Measurements from ENCODE around the gene PRPSAP2. TPM values are rescaled to one million over a fixed set of nuclear protein-coding genes. Genes with fewer than 3 reads are reported as not detected.

Gene PRPSAP2
- total and polyA plus RNA-seq, 2 of the 4 experiments (the other 2 are of a cell fraction), result 22.9 to 28.1 TPM

DNA sequence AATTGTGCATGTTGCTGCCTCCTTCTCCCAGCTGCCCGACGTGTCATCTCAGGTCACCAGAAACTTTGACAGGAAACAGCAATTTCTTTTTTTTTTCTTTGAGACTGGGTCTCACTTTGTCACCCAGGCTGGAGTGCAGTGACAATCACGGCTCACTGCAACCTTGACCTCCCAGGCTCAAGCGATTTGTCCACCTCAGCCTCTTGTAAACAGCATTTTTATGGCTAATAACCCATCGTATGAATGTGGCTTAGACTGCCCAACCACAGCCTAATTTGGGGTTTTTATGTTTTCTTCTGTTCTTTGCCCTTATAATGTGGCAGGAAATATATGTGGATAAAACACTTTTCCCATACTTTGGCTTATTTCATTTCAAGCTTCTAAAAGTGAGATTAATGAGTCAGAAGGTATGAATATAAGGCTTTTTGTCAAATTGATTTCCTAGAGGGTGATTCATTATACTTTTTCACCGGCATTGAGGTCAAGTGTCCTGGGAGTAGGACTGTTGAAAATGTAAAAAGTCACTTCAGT, 63.0 kb downstream of the PRPSAP2 start:
- no TSS peak for BruUV-seq (replicated peaks)

More for the DNA sequence above, 63.0 kb downstream of the PRPSAP2 start:
- Histone ChIP-seq H2AFZ (replicated peaks; ENCODE audit: low read length, poor library complexity) (no peak overlapping the region), H2BK20ac (ENCODE audit: low read depth, low read length) (no peak overlapping the region), H3K4ac (ENCODE audit: low read depth, low read length) (no peak overlapping the region), H3K79me1 (ENCODE audit: low read depth in 1 of 2, low read length in 2 of 2) (peaks cover 11 to 33% of the 10 kb centered on the region in 2 experiments), H3K56ac (ENCODE audit: extremely low read depth, insufficient read depth, low read length) (no peak overlapping the region), H4K91ac (ENCODE audit: insufficient read depth, low read depth, low read length) (no peak overlapping the region), H4K8ac (ENCODE audit: low read depth in 2 of 2, low read length in 2 of 2) (no peak overlapping the region), H3K23ac (ENCODE audit: low read depth, low read length) (no peak overlapping the region), H3K9ac (ENCODE audit: low read depth, low read length) (no peak overlapping the region), H3K14ac (replicated peaks; ENCODE audit: low read depth, low read length) (no peak overlapping the region), H2AK5ac (ENCODE audit: low read depth, low read length) (no peak overlapping the region), H3K27me3 (ENCODE audit: control insufficient read depth, insufficient read depth, low read length) (no peaks in the 10 kb centered on the region), H4K20me1 (ENCODE audit: insufficient read depth, low read length) (peaks cover 7% of the 10 kb centered on the region; the same call in 1 of the 2 replicates), H3K9me1 (ENCODE audit: insufficient read depth, low read length) (peaks cover 9% of the 10 kb centered on the region; the same call in 1 of the 2 replicates), H3K4me3 (ENCODE audit: insufficient read depth, low read depth, low read length) (no peak overlapping the region), H3K27ac (ENCODE audit: insufficient read depth, low read length) (no peak overlapping the region), H3K4me1 (ENCODE audit: control insufficient read depth, insufficient read depth, low read length) (peaks cover 8% of the 10 kb centered on the region), H4K5ac (ENCODE audit: low read depth, low read length) (no peak overlapping the region), H2BK5ac (ENCODE audit: low read depth, low read length, poor library complexity, severe bottlenecking) (no peak overlapping the region), H2BK15ac (ENCODE audit: low read depth, low read length) (no peak overlapping the region), H2AK9ac (replicated peaks; ENCODE audit: low read depth, low read length, poor library complexity) (no peak overlapping the region), H3K36me3 (ENCODE audit: control insufficient read depth, insufficient read depth, low read length) (peaks cover 13% of the 10 kb centered on the region), H3K18ac (ENCODE audit: low read depth, low read length) (no peak overlapping the region), H3K9me3 (ENCODE audit: control insufficient read depth, insufficient read depth, low read length) (no peaks in the 10 kb centered on the region), H3K4me2 (ENCODE audit: low read depth, low read length) (no peak overlapping the region), H2BK120ac (ENCODE audit: low read depth, low read length) (no peak overlapping the region)
- peak; percentile 24 for DNase-seq
- TF ChIP-seq MAZ (IDR thresholded peaks at IDR 0.05; ENCODE audit: borderline replicate concordance, low read depth, low read length) (no peak), RFX5 (IDR thresholded peaks at IDR 0.05; ENCODE audit: low read depth, low read length) (no peak), MXI1 (IDR thresholded peaks at IDR 0.05; ENCODE audit: borderline replicate concordance, low read depth, low read length) (no peak), RAD21 (IDR thresholded peaks at IDR 0.05; ENCODE audit: low read length) (no peak), MAFK (IDR thresholded peaks at IDR 0.05; ENCODE audit: low read depth, low read length) (no peak), CEBPB (IDR thresholded peaks at IDR 0.05; ENCODE audit: low read depth, low read length) (no peak), BHLHE40 (IDR thresholded peaks at IDR 0.05; ENCODE audit: low read depth, low read length) (no peak), FOS (IDR thresholded peaks at IDR 0.05; ENCODE audit: low read depth, low read length) (no peak), SMC3 (IDR thresholded peaks at IDR 0.05; ENCODE audit: low read depth, low read length) (no peak), CHD1 (IDR thresholded peaks at IDR 0.05; ENCODE audit: low read depth, low read length) (no peak), RCOR1 (IDR thresholded peaks at IDR 0.05; ENCODE audit: insufficient replicate concordance, low read length) (no peak), POLR2A (IDR thresholded peaks at IDR 0.05; ENCODE audit: low read depth, low read length) (no peak), NFE2L2 (IDR thresholded peaks at IDR 0.05; ENCODE audit: low read depth, low read length) (no peak)
- TF ChIP-seq, protein P1, sequence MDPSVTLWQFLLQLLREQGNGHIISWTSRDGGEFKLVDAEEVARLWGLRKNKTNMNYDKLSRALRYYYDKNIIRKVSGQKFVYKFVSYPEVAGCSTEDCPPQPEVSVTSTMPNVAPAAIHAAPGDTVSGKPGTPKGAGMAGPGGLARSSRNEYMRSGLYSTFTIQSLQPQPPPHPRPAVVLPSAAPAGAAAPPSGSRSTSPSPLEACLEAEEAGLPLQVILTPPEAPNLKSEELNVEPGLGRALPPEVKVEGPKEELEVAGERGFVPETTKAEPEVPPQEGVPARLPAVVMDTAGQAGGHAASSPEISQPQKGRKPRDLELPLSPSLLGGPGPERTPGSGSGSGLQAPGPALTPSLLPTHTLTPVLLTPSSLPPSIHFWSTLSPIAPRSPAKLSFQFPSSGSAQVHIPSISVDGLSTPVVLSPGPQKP (IDR thresholded peaks at IDR 0.05; ENCODE audit: borderline replicate concordance, low read depth, low read length), result no peak
- TF ChIP-seq, protein P2, sequence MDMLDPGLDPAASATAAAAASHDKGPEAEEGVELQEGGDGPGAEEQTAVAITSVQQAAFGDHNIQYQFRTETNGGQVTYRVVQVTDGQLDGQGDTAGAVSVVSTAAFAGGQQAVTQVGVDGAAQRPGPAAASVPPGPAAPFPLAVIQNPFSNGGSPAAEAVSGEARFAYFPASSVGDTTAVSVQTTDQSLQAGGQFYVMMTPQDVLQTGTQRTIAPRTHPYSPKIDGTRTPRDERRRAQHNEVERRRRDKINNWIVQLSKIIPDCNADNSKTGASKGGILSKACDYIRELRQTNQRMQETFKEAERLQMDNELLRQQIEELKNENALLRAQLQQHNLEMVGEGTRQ (IDR thresholded peaks at IDR 0.05; ENCODE audit: low read depth, low read length), result no peak
- TF ChIP-seq, protein P3, sequence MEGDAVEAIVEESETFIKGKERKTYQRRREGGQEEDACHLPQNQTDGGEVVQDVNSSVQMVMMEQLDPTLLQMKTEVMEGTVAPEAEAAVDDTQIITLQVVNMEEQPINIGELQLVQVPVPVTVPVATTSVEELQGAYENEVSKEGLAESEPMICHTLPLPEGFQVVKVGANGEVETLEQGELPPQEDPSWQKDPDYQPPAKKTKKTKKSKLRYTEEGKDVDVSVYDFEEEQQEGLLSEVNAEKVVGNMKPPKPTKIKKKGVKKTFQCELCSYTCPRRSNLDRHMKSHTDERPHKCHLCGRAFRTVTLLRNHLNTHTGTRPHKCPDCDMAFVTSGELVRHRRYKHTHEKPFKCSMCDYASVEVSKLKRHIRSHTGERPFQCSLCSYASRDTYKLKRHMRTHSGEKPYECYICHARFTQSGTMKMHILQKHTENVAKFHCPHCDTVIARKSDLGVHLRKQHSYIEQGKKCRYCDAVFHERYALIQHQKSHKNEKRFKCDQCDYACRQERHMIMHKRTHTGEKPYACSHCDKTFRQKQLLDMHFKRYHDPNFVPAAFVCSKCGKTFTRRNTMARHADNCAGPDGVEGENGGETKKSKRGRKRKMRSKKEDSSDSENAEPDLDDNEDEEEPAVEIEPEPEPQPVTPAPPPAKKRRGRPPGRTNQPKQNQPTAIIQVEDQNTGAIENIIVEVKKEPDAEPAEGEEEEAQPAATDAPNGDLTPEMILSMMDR (conservative IDR thresholded peaks at IDR 0.05; ENCODE audit: low read depth, low read length), result no peak
- POLR2A ChIA-PET (ENCODE audit: unreplicated experiment), result no interaction called here
- CTCF ChIA-PET, result no interaction called here
- 83% methylated on average over 2 of the region's 6 CpGs; no CpG with 5 or more reads in 1 of the 2 experiments for WGBS, 2 experiments (ENCODE audit: extremely low coverage in 2 of 2, insufficient read length in 1 of 2)
- dilution Hi-C loops (cut with HindIII; ENCODE audit: low sequenced_read_pairs, unreplicated experiment) (no loop called here), in situ Hi-C loops (cut with MboI; ENCODE audit: low sequenced_read_pairs) (no loop called here), intact Hi-C loops (cut with micrococcal nuclease) (no loop called here)
- peak; percentile 14; the same call in 1 of the 2 replicates for ATAC-seq (ENCODE audit: low read depth)
